HepG2 (cell line): ENCODE results near the gene HOXA1. TPM values are rescaled to one million over a fixed set of nuclear protein-coding genes. Genes with fewer than 3 reads are reported as not detected.

Experiments
- ARNTL ChIP-seq: sonication (generic); formaldehyde crosslinking; IDR thresholded peaks from 2 replicates; pipeline ENCODE4 v1.4.0; 2020; ENCODE audit warnings: mild to moderate bottlenecking, missing genetic modification reagents
- CBX2 ChIP-seq, 2 experiments: fragments of 200-600 bp in 1 of 2; sonication (generic); formaldehyde crosslinking in 1 of 2; IDR thresholded peaks; 2 replicates each; pipeline versions ENCODE4 v1.7.0 to v1.8.1; 2018 to 2022; ENCODE audit warnings: low read depth in 2 of 2, low read length in 1 of 2, mild to moderate bottlenecking in 1 of 2, missing genetic modification reagents in 1 of 2
- CREM ChIP-seq, 2 experiments: sonication (generic) in 1 of 2; formaldehyde crosslinking in 1 of 2; IDR thresholded peaks; 2 replicates each; pipeline versions ENCODE4 v1.4.0 to v1.6.1; 2016 to 2020; ENCODE audit warnings: antibody characterized with exemption in 1 of 2, mild to moderate bottlenecking in 1 of 2, missing genetic modification reagents in 1 of 2
- FIP1L1 ChIP-seq: fragments of 200-400 bp; formaldehyde crosslinking; IDR thresholded peaks from 2 replicates; pipeline ENCODE4 v1.6.1; 2018; ENCODE audit warnings: low read depth, mild to moderate bottlenecking, low read length, moderate library complexity, borderline replicate concordance; ENCODE audit not compliant: insufficient read depth
- HDAC1 ChIP-seq: sonication (generic); formaldehyde crosslinking; IDR thresholded peaks from 2 replicates; pipeline ENCODE4 v1.5.1; 2020; ENCODE audit warnings: mild to moderate bottlenecking, missing genetic modification reagents
- LCORL ChIP-seq, 2 experiments: fragments of 450-650 bp in 1 of 2; sonication (generic) in 1 of 2; formaldehyde crosslinking in 1 of 2; IDR thresholded peaks; 2 replicates each; pipeline versions ENCODE4 v1.5.0 to v1.6.1; 2017 to 2020; ENCODE audit warnings: antibody characterized with exemption in 1 of 2, missing genetic modification reagents in 1 of 2
- NAIF1 ChIP-seq: sonication (generic); formaldehyde crosslinking; IDR thresholded peaks from 2 replicates; pipeline ENCODE4 v1.5.0; 2020; ENCODE audit warnings: mild to moderate bottlenecking, missing genetic modification reagents, borderline replicate concordance
- NFIC ChIP-seq: IDR thresholded peaks from 2 replicates; pipeline ENCODE4 v1.6.1; 2012; ENCODE audit warnings: mild to moderate bottlenecking, low read length, inconsistent platforms
- RBM22 ChIP-seq: fragments of 200-400 bp; formaldehyde crosslinking; optimal IDR thresholded peaks from 2 replicates; pipeline ENCODE3; 2017; ENCODE audit warnings: mild to moderate bottlenecking, low read length, moderate library complexity
- SMAD3 ChIP-seq: sonication (generic); formaldehyde crosslinking; IDR thresholded peaks from 2 replicates; pipeline ENCODE4 v1.4.0; 2020; ENCODE audit warnings: missing genetic modification reagents
- ZBTB7A ChIP-seq: sonication (generic); formaldehyde crosslinking; IDR thresholded peaks from 2 replicates; pipeline ENCODE4 v1.8.0; 2022; ENCODE audit warnings: mild to moderate bottlenecking, missing genetic modification reagents
- ZNF564 ChIP-seq: sonication (generic); formaldehyde crosslinking; IDR thresholded peaks from 2 replicates; pipeline ENCODE4 v1.8.1; 2023; ENCODE audit warnings: mild to moderate bottlenecking, missing genetic modification reagents
- ZNF598 ChIP-seq: sonication (generic); formaldehyde crosslinking; IDR thresholded peaks from 2 replicates; pipeline ENCODE4 v1.5.1; 2020; ENCODE audit warnings: mild to moderate bottlenecking, missing genetic modification reagents, borderline replicate concordance
- ZNF781 ChIP-seq: sonication (generic); formaldehyde crosslinking; IDR thresholded peaks from 2 replicates; pipeline ENCODE4 v1.5.1; 2020; ENCODE audit warnings: borderline replicate concordance, mild to moderate bottlenecking, missing genetic modification reagents; ENCODE audit errors: not compliant biosample characterization
- polyA plus RNA-seq, 8 experiments: library from polyadenylated mRNA; depleted of rRNA in 3 of 8; stranded (reverse) in 7 of 8; unstranded in 1 of 8; fragments of >200 nt; fragmentation: Illumina TruSeq in 4 of 8; extraction: Trizol in 4 of 8; gene quantifications; 2 replicates each; pipeline versions ENCODE4 v1.2.1 to v1.2.3, GENCODE V29; 2011 to 2016; ENCODE audit warnings: low read depth in 4 of 8, missing spikeins in 1 of 8, mixed read lengths in 1 of 8; ENCODE audit not compliant: insufficient read depth in 1 of 8
- total RNA-seq, 5 experiments: library from RNA; depleted of rRNA; stranded (reverse); fragments of >200 nt; fragmentation: Illumina TruSeq; extraction: Trizol; gene quantifications; 2 replicates each; pipeline ENCODE4 v1.2.3, GENCODE V29; 2016; ENCODE audit warnings: low read depth in 1 of 5
- TF ChIP-seq, protein P1 (sequence below): sonication (generic); formaldehyde crosslinking; IDR thresholded peaks from 2 replicates; pipeline ENCODE4 v1.8.0; 2022; ENCODE audit warnings: missing genetic modification reagents, mild to moderate bottlenecking, borderline replicate concordance
- TF ChIP-seq, protein P2 (sequence below): sonication (generic); formaldehyde crosslinking; IDR thresholded peaks from 2 replicates; pipeline ENCODE4; 2020; ENCODE audit warnings: missing genetic modification reagents, mild to moderate bottlenecking, borderline replicate concordance
- TF ChIP-seq, protein P3 (sequence below): sonication (generic); formaldehyde crosslinking; IDR thresholded peaks from 2 replicates; pipeline ENCODE4 v1.8.1; 2023; ENCODE audit warnings: mild to moderate bottlenecking, missing genetic modification reagents
- TF ChIP-seq, protein P4 (sequence below): IDR thresholded peaks from 2 replicates; pipeline ENCODE4 v1.6.1; 2018; ENCODE audit warnings: missing genetic modification reagents
- TF ChIP-seq, protein P5 (sequence below): sonication (generic); formaldehyde crosslinking; IDR thresholded peaks from 2 replicates; pipeline ENCODE4 v1.9.0; 2021; ENCODE audit warnings: missing genetic modification reagents, borderline replicate concordance

HOXA1 gene
- total and polyA plus RNA-seq, 2 of the 13 experiments (the other 11 are each of a cell fraction or from before 2014, with no cell fraction given) = 0.18 to 0.20 TPM

DNA sequence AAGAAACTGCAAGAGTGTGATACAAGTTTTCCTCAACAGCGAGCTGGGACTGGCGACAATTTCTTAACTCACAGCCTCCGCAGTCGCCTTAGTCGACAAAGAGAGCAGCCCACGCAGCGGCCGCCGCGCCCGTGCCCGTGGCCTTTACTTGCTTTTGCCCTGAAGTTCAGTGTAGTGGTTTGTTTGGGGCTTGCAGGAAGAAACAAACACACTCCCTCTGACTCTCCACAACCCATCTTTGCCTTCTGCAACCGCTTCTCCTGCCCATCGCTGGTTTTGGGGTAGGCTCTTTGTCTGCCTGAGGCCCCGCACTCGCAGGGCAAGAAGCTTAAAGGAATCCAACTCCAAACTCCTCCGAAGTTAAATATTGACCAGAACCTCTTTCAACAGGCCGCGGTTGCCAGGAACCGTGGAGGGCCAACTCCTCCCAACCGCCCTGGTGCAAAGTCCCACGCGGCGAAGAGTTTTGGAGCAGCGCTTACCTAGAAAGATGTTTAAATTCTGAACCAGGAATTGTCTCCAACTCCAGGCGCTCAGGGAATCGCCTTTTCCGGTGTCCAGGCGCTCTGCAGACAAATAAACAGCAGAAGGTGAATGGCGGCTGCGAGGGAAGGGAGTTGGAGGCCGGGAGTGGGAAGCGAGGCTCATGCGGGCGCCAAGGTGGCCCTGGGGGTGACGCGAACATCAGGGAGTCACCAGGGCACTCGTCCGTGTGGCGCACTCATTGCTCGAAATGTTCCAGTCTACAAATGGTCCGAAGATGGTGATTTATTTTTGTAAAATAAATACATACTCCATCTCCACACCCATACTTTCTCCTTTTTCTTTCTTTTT, 26.5 kb upstream of the HOXA1 start (continued):
- TF ChIP-seq, protein P1, sequence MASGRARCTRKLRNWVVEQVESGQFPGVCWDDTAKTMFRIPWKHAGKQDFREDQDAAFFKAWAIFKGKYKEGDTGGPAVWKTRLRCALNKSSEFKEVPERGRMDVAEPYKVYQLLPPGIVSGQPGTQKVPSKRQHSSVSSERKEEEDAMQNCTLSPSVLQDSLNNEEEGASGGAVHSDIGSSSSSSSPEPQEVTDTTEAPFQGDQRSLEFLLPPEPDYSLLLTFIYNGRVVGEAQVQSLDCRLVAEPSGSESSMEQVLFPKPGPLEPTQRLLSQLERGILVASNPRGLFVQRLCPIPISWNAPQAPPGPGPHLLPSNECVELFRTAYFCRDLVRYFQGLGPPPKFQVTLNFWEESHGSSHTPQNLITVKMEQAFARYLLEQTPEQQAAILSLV = peak; percentile 48; the same call in 1 of the 2 replicates
- no peak for TF ChIP-seq CBX2 (IDR thresholded peaks at IDR 0.05; ENCODE audit: low read depth, low read length)
- TF ChIP-seq CBX2 (CRISPR knock-in tag; IDR thresholded peaks at IDR 0.05; ENCODE audit: low read depth) = no peak
- TF ChIP-seq SMAD3 = 0 out of 2 replicates have a peak, but pooled peaks have one; percentile 33
- TF ChIP-seq, protein P2, sequence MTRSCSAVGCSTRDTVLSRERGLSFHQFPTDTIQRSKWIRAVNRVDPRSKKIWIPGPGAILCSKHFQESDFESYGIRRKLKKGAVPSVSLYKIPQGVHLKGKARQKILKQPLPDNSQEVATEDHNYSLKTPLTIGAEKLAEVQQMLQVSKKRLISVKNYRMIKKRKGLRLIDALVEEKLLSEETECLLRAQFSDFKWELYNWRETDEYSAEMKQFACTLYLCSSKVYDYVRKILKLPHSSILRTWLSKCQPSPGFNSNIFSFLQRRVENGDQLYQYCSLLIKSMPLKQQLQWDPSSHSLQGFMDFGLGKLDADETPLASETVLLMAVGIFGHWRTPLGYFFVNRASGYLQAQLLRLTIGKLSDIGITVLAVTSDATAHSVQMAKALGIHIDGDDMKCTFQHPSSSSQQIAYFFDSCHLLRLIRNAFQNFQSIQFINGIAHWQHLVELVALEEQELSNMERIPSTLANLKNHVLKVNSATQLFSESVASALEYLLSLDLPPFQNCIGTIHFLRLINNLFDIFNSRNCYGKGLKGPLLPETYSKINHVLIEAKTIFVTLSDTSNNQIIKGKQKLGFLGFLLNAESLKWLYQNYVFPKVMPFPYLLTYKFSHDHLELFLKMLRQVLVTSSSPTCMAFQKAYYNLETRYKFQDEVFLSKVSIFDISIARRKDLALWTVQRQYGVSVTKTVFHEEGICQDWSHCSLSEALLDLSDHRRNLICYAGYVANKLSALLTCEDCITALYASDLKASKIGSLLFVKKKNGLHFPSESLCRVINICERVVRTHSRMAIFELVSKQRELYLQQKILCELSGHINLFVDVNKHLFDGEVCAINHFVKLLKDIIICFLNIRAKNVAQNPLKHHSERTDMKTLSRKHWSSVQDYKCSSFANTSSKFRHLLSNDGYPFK = peak; percentile 54; the same call in 1 of the 2 replicates
- peak; percentile 58; the same call in 1 of the 2 replicates for TF ChIP-seq ZNF564
- peak; percentile 31; the same call in 1 of the 2 replicates for TF ChIP-seq LCORL (IDR thresholded peaks at IDR 0.05)
- peak; percentile 89 for TF ChIP-seq LCORL (CRISPR knock-in tag; IDR thresholded peaks at IDR 0.05)
- peak; percentile 60 for TF ChIP-seq ZNF781 (CRISPR knock-in tag)
- no peak for TF ChIP-seq RBM22
- TF ChIP-seq, protein P3, sequence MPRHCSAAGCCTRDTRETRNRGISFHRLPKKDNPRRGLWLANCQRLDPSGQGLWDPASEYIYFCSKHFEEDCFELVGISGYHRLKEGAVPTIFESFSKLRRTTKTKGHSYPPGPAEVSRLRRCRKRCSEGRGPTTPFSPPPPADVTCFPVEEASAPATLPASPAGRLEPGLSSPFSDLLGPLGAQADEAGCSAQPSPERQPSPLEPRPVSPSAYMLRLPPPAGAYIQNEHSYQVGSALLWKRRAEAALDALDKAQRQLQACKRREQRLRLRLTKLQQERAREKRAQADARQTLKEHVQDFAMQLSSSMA (CRISPR knock-in tag) = 0 out of 2 replicates have a peak, but pooled peaks have one; percentile 53
- TF ChIP-seq HDAC1 (CRISPR knock-in tag) = peak; percentile 71
- TF ChIP-seq, protein P4, sequence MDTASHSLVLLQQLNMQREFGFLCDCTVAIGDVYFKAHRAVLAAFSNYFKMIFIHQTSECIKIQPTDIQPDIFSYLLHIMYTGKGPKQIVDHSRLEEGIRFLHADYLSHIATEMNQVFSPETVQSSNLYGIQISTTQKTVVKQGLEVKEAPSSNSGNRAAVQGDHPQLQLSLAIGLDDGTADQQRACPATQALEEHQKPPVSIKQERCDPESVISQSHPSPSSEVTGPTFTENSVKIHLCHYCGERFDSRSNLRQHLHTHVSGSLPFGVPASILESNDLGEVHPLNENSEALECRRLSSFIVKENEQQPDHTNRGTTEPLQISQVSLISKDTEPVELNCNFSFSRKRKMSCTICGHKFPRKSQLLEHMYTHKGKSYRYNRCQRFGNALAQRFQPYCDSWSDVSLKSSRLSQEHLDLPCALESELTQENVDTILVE (CRISPR knock-in tag) = peak; percentile 47; the same call in 1 of the 2 replicates
- TF ChIP-seq NAIF1 (CRISPR knock-in tag) = 0 out of 2 replicates have a peak, but pooled peaks have one; percentile 36
- TF ChIP-seq, protein P5, sequence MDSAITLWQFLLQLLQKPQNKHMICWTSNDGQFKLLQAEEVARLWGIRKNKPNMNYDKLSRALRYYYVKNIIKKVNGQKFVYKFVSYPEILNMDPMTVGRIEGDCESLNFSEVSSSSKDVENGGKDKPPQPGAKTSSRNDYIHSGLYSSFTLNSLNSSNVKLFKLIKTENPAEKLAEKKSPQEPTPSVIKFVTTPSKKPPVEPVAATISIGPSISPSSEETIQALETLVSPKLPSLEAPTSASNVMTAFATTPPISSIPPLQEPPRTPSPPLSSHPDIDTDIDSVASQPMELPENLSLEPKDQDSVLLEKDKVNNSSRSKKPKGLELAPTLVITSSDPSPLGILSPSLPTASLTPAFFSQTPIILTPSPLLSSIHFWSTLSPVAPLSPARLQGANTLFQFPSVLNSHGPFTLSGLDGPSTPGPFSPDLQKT (CRISPR knock-in tag) = no peak
- peak; percentile 73 for TF ChIP-seq CREM (IDR thresholded peaks at IDR 0.05)
- TF ChIP-seq CREM (CRISPR knock-in tag; IDR thresholded peaks at IDR 0.05) = no peak
- no peak for TF ChIP-seq FIP1L1
- TF ChIP-seq ARNTL = no peak; the same call in 1 of the 2 replicates
- 0 out of 2 replicates have a peak, but pooled peaks have one; percentile 47 for TF ChIP-seq ZBTB7A (CRISPR knock-in tag)
- peak; percentile 34; the same call in 1 of the 2 replicates for TF ChIP-seq NFIC
- TF ChIP-seq ZNF598 (CRISPR knock-in tag) = no peak
